Stimulated activated CD8-positive, alpha-beta memory T cell treated with anti-CD3 and anti-CD28 coated beads, Interleukin-7, amount 100 ng/mL, for 24 hours (primary cell): ENCODE measurements around the gene CHERP.
"Not testable (repeated sequence)": the region's sequence is repeated elsewhere in the genome, so short reads cannot be mapped to it uniquely, and the experiment has no call there.

Experiments used
- DNase-seq: peaks from one replicate; pipeline ENCODE4 v3.0.0-alpha.2; 2020; ENCODE audit warnings: low read depth

Gene CHERP

GRCh38 chr19:16476401-16476800 is 65.8 kb downstream of the CHERP start:
- DNase-seq: no peak

DNA sequence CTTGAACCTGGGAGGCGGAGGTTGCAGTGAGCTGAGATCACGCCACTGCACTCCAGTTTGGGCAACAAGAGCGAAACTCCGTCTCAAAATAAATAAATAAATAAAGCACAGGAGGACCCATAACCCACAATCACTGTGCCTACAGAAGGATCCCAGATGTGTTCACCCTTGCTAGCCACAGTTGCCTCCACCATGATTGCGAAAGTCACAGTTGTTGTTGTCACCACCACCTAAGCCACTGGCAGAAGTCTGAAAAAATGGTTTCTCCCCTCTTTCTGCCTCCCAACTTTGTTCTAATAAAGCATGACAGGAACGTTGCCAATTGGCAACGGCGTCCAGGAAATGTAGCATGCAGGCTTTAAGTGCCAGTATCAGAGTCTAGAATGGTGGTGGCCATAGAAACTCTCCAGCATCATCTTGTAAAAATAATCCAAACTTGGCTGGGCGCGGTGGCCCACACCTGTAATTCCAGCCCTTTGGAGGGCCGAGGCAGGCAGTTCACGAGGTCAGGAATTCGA is 68.3 kb downstream of the CHERP start:
- DNase-seq: no peak

DNA sequence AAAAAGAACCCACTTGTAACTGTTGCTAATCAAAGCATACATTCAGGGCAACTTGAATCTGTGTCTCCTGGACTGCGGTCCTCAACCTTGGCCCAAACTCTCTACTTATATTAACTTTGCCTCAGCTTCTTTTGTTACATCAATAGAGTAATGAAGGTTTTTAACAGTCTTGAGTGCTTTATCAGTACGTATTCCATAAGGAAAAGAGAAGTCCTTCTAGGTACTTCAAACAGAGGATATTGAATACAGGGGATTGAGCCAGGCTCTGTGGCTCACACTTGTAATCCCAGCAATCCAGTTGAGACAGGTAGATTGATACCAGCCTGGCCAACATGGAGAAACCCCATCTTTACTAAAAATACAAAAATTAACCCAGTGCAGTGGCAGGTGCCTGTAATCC is 69.2 kb downstream of the CHERP start:
- no peak for DNase-seq

GRCh38 chr19:16472559-16472899 is 69.7 kb downstream of the CHERP start:
- not testable (repeated sequence) for DNase-seq

- DNase-seq: no peak
Measured at GRCh38 chr19:16470911-16471811, 71.1 kb downstream of the CHERP start.

DNA sequence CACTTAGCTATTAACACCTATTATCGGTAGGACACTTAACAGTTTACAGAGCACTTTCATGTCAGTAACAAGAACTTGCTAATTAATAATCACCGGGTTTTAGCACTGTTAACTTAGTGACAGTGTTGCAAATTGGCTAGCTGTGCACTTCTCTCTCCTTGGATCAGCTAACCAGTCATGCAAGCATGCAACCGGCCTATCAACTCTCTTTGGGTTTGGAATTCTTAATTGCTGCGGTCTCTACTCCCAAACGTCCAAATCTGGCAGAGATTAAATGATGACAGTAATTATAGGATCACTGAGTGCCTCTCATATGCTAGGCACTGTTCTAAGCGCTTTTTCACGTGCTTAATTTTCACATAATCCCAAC is 71.7 kb downstream of the CHERP start:
- DNase-seq: no peak
